Left kidney (tissue), 8 donors: ENCODE measurements around the gene EIF4EBP2. TPM values are rescaled to one million over a fixed set of nuclear protein-coding genes. Genes with fewer than 3 reads are reported as not detected.

Source experiments
- DNase-seq: peaks from one replicate; pipeline ENCODE4 v3.0.0-alpha.2; 2013
- long read RNA-seq, 8 donors: transcript quantifications; one replicate each; lab custom pipeline, GENCODE V29; 2026
- polyA plus RNA-seq: library from polyadenylated mRNA; unstranded; fragments of 120-200 nt; gene quantifications from one replicate; pipeline ENCODE4 v1.2.1, GENCODE V29; 2013; ENCODE audit not compliant: insufficient read length

Gene EIF4EBP2, protein sequence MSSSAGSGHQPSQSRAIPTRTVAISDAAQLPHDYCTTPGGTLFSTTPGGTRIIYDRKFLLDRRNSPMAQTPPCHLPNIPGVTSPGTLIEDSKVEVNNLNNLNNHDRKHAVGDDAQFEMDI
- polyA plus RNA-seq, result 101 TPM
- long read RNA-seq, donor 1, full-length matches to known transcripts, result 109 of 142 reads
- long read RNA-seq, donor 1, partial matches to known transcripts, result 33 of 142 reads
- long read RNA-seq, donor 1, other reads (novel, unspliced or antisense), result 0 of 142 reads
- long read RNA-seq, donor 2, full-length matches to known transcripts, result 81 of 86 reads
- long read RNA-seq, donor 2, partial matches to known transcripts, result 5 of 86 reads
- long read RNA-seq, donor 2, other reads (novel, unspliced or antisense), result 0 of 86 reads
- long read RNA-seq, donor 3, full-length matches to known transcripts, result 57 of 71 reads
- long read RNA-seq, donor 3, partial matches to known transcripts, result 14 of 71 reads
- long read RNA-seq, donor 3, other reads (novel, unspliced or antisense), result 0 of 71 reads
- long read RNA-seq, donor 4, full-length matches to known transcripts, result 2 of 2 reads
- long read RNA-seq, donor 4, partial matches to known transcripts, result 0 of 2 reads
- long read RNA-seq, donor 4, other reads (novel, unspliced or antisense), result 0 of 2 reads
- long read RNA-seq, donor 5, full-length matches to known transcripts, result 49 of 49 reads
- long read RNA-seq, donor 5, partial matches to known transcripts, result 0 of 49 reads
- long read RNA-seq, donor 5, other reads (novel, unspliced or antisense), result 0 of 49 reads
- long read RNA-seq, donor 6, full-length matches to known transcripts, result 84 of 183 reads
- long read RNA-seq, donor 6, partial matches to known transcripts, result 92 of 183 reads
- long read RNA-seq, donor 6, other reads (novel, unspliced or antisense), result 7 of 183 reads
- long read RNA-seq, donor 7, full-length matches to known transcripts, result 69 of 87 reads
- long read RNA-seq, donor 7, partial matches to known transcripts, result 18 of 87 reads
- long read RNA-seq, donor 7, other reads (novel, unspliced or antisense), result 0 of 87 reads
- long read RNA-seq, donor 8, full-length matches to known transcripts, result 22 of 22 reads
- long read RNA-seq, donor 8, partial matches to known transcripts, result 0 of 22 reads
- long read RNA-seq, donor 8, other reads (novel, unspliced or antisense), result 0 of 22 reads

DNA sequence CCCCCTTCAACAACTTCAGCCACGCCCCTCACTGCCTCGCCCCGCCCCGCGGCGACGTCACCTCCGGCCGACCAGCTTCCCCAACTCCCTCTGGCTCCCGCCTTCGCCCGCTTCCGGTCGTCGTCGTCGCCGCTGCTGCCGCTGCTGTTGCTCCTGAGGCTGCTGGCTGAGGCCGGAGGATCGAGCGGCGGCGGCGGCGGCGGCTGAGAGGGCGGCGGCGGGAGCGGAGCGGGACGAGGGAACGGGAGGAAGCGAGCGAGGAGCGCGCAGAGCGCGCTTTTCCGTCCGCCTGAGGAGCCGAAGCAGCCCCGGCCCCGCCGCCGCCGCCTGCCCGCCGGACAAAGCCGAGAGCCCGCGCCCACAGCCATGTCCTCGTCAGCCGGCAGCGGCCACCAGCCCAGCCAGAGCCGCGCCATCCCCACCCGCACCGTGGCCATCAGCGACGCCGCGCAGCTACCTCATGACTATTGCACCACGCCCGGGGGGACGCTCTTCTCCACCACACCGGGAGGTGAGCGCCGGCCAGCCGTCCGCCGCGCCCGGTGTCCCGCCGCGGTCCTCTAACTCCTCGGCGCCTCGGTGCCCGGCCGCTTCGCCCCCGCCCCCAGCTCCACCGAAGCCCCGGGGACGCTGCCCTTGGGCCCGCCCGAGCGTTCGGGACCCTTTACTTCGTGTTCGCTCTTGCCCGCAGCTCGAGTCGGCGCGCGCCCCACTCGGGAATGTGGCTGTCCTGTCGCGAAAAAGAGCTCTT, at the start of gene EIF4EBP2:
TSS of gene EIF4EBP2 (plus strand) at position 110 of the 751 bp plus-strand sequence. CDS start at position 367, 257 bp downstream.
- DNase-seq, result peak; percentile 96

DNA sequence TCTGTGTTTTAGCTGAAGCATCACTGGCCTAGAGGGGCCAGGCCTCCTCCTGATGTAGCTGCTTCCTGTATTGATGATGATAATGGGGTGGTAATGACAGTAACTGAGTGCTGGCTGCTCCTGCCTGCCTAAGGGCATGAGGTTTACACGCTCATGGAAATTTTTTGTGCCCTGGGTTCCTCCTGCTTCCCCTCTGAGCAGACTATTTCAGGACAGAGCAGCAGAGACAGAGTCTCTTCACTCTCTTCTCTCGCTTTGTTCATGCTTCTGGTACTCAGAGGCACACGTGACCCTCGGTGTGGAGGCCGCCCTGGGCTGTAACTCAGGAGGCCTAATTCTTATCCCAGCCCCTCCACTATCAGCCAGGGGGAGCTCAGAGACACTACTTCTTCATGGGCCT, 49.4 kb upstream of the EIF4EBP2 start:
- DNase-seq, result no peak

DNA sequence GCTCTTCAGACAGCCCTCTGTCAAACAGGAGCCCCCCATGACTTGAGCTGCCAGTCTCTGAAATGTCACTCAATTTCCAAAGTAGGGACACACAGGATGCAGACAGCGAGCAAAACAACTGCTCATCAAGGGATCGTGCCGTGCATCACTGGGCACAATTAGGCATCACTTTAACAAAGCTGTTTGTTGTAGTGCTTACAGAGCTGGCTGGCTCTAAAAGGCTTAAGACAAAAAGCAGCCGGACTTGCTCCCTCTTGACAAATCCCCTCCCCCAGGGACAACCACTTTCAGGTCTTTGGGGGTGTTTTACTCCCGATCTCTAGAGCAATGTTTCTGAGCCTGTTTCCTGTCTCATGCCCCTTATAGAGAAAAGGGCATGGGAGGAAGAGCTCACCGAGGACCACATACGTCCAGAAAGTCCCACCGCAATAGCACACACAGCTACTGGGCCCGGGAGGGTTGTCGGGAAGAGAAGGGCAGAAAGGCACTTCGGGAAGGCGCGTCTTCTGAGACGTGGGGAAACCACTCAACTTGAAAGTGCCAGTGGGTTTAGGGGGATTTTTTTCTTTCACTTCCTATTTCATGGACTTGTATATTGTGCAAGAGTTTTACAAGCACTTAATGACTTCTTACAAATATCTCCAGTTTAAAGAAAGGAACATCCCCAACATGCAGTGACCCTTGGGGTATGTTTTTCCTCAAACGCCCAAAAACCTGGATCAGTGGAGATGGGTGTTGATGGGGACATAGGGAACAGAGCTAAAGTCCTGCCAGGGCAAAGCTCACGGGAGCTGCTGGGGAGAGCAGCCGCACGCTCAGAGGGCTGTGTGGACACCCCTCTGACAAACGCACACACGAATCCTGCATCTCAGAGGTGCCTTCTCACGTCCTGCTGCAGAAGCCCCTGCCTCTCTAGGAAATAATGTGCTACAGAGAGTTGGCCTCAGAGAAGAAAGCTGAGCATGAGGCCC, 48.6 kb upstream of the EIF4EBP2 start:
- no peak for DNase-seq

DNA sequence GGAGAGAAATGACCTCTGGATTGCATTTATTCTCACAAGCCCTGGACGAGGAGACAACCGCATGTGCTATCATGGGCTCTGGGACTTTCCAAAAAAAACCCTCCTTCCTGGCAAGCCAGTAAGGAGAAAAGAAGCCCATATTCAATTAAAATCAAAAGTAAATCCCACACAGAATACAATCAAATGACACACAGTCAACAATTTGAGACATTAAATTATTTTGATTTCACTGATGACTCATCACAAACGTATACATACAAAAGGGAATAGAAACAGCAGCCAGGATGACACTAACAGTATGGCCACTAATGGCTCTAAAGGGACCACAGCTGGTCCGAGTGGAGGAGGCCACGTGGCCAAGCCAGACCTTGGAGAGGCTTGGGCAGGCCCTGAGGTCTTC, 46.4 kb upstream of the EIF4EBP2 start:
- no peak for DNase-seq

DNA sequence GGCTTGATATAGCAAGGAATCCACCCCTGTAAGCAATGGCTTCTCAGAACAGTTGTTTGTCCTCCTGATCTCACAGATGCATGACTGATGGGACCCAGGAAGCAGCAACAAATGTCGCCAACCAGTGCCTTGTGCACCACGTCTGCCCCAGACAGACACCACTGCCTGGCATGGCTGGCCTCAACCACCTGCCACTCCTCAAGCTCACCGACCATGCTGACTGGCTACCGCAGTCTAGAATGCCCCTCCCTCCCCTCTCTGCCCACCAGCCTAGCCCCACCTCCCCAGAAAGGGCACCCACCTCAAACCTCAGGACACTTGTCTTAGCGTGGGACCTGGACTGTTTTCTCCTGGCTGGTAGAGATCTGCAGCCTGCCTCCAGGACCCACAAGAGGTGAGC, 45.5 kb upstream of the EIF4EBP2 start:
- DNase-seq, result no peak

DNA sequence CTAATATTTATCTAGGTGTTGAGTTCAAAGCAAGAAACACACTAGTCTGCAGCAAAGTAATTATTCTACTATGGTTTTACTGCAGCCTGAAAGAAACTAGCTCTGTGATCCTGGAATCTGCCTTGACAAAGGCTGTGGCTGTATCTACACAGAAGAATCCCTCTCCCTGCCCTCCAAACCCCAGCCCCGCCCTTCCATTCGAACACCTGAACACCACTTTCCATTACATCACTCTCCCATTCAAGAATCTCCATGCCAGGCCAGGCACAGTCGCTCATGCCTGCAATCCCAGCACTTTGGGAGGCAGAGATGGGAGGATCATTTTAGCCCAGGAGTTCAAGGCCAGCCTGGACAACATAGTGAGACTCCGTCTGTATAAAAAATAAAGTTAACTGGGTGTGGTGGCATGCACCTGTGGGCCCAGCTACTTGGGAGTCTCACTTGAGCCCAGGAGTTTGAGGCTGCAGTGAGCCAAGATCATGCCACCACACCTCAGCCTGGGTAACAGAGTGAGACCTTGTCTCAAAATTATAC, 44.9 kb upstream of the EIF4EBP2 start:
- DNase-seq, result no peak

DNA sequence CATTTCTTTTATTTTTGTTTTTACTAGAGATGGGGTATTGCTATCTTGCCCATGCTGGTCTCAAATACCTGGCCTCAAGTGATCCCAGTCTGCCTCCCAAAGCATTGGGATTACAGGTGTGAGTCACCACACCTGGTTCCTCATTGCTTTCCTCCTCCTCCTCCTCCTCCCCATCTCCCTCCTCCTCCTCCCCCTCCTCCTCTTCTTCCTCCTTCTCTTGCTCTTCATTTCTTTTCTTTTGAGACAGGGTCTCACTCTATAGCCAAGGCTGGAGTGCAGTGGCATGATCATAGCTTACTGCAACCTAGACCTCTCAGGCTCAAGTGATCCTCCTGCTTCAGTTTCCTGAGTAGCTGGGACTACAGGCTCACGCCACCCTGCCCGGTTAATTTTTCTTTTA, 43.7 kb upstream of the EIF4EBP2 start:
- DNase-seq, result no peak

DNA sequence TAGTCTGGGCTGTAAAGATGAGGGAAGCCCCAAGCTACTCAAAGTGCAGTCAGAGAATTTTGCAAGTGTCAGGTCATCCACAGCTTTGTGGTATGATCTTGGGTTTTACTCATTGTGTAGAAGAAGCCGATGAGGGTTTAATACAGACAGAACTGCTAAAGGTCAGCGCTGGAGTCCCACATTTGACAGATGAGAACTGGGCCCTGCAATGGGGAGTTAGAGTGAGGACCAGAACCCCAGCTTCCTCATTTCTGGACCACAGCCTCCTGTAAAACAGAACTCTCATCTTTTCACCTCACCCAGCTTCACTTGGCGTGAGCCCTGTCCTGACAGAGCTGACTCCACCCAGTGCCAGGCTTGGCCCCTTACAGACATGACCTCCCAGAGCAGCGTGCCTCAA, 41.6 kb upstream of the EIF4EBP2 start:
- DNase-seq, result no peak

DNA sequence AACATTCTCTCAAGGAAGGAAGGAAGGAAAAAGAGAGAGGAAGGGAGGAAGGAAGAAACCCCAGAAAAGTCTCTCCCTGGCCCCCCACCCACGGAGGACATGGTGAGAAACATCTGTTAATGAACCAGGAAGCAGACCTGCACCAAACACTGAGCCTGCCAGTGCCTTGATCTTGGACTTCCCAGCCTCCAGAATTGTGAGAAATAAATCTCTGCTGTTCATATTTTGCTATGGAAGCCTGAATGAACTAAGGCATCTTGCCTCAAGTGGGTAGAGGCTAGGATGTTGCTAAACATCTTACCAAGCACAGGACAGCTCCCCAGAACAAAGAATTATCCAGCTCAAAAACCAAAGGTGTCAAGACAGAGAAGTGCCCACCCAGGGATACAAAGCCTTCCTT, 40.7 kb upstream of the EIF4EBP2 start:
- no peak for DNase-seq

DNA sequence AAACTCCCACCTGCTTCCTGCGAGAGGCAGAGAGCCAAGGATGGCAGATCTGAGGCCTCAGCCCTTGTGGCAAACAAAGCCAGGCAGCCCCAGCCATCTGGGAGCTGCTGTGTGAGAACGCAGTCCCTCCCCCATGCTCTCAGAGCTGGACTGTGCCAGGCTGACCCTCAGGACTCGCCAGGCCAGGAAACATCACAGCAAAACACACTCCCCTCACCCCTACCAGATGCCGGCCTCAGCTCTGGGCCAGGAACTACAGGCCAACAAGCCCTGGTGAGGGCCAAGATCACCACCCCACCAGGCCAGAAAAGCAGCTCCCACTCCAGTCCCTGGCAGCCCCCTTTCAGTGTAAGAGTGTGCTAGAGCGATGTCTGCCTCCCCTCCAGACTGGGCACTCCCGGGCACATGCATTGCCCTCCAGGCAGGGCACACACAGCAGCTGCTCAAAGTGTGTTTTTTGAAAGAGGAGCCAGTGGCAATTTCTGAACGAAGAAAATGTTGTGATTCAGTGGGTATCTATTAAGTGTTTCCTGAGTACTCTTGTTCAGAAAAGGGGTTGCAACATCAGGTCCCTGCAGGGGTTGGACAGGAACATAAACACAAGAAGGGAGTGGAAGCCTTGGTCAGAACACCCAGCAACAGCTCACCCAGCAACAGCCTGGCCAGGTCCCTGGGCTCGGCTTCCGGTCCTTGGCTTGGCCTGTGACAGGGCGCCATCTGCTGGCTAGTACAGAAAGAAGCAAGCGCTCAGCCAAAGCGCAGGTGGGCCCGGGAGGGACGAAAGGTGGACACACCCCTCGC, 39.8 kb upstream of the EIF4EBP2 start:
- peak; percentile 84 for DNase-seq

DNA sequence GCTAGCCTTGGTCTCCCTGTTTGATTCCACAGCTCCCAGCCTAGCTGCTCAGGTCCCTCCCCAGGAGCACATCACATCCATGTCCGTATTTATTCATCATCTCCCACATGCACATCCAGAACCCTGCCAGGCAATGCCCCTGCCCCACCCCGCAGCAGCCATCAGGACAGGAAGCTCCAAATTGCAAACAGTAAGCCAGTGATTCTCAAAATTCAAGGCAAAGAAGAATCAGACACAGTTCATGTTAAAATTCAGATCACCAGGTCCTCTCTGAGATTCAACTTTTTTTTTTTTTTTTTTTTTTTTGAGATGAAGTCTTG, 39.2 kb upstream of the EIF4EBP2 start:
- DNase-seq, result no peak

DNA sequence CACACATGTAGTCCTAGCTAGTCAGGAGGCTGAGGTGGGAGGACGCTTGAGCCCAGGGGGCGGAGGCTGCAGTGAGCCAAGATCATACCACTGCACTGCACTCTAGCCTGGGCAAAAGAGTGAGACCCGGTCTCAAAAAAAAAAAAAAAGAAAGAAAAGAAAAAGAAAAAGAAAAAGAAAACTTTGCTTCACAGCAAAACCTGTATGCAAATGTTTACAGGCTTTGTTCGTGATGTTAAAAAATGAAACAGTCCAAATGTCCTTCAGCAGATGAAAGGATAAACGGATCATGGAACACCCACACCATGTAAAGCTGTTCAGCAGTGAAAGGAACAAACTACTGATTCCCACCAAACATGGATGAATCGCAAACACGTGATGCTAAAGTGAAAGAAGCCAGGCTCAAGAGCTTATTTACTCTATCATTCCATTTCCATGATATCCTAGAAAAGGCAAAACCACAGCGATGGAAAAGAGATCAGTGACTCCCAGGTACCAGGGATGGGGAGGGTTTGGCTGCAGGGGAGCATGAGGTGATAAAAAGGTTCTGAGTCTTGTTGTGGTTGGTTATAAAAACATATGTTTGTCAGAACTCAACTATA, 36.6 kb upstream of the EIF4EBP2 start:
- no peak for DNase-seq

DNA sequence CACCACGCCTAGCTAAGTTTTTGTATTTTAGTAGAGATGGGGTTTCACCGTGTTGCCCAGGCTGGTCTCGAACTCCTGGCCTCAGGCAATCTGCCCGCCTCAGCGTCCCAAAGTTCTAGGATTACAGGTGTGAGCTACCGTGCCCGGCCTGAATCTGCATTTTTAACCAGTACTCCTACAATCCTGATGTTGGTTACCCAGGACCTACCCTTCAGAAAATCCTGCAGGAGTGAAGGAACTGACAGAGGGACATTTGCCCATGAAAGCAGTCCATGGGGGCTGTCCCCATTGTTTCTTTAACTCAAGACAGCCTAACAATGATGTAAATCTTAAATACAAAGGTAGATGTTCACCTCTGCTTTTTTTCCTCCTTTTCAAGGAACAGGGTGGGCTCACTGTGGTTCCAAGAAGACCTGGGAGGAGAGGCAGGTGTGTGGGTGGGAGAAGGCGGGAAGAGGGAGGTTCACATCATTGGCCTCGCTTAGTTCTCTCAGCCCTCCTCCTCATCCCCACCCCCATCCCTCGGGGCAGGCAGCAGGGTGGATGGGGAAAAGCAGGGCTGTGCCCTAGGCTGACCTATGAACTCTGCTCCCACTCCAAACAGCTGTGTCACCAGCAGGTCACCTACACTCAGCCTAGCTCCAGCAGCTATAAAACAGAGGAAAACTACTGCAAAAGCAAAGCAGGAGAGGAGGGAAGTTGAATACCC, 35.0 kb upstream of the EIF4EBP2 start:
- DNase-seq, result no peak

DNA sequence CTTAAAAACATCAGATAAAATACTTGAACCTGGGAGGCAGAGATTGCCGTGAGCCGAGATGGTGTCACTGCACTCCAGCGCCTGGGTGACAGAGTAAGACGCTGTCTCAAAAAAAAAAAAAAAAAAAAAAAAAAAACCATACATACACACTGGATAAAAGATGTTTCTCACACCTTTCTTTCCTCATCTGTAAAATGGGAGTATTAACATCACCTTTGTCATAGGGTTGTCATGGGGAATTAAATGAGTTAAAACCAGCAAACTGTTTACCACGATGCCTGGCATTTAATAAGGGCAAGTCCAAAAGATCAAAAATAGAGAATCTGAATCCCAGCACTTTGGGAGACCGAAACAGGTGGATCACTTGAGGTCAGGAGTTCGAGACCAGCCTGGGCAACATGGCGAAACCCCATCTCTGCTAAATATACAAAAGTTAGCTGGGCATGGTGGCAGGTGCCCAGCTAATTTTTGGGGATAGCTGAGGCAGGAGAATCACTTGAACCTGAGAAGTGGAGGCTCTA, 34.4 kb upstream of the EIF4EBP2 start:
- DNase-seq, result no peak

DNA sequence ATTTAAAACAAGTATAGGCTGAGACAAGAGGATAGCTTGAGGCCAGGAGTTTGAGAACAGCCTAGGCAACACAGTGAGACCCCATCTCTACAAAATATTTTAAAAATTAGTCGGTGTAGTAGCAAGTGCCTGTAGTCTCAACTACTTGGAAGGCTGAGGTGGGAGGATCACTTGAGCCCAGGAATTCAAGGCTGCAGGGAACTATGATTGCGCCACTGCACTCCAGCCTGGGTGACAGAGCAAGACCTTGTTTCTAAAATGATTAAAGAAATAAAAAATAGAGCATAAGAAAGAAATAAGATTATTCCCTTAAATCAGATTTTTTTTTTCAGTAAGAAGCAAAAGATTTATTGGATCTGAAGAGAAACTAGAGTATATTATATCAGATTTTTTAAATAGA, 33.2 kb upstream of the EIF4EBP2 start:
- no peak for DNase-seq

DNA sequence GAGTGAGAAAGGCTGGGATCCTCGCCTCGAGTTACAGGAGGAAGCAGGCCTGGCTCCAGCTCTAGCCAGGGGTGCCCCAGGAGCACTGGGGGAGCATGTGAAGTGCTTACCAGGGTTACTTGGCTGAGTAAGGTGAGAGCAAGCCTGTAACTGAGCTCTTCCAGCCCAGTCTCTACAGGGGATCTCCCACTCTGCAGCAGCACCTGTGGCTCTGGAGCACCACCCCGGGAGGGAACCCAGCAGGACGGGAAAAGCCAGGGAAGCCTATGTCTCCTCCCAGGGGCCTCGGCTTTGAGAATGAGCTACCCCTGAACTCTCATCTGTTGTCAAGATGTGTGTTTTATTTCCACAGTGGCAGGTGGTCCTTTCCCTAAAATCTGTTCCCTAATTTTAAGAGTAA, 32.1 kb upstream of the EIF4EBP2 start:
- DNase-seq, result no peak

DNA sequence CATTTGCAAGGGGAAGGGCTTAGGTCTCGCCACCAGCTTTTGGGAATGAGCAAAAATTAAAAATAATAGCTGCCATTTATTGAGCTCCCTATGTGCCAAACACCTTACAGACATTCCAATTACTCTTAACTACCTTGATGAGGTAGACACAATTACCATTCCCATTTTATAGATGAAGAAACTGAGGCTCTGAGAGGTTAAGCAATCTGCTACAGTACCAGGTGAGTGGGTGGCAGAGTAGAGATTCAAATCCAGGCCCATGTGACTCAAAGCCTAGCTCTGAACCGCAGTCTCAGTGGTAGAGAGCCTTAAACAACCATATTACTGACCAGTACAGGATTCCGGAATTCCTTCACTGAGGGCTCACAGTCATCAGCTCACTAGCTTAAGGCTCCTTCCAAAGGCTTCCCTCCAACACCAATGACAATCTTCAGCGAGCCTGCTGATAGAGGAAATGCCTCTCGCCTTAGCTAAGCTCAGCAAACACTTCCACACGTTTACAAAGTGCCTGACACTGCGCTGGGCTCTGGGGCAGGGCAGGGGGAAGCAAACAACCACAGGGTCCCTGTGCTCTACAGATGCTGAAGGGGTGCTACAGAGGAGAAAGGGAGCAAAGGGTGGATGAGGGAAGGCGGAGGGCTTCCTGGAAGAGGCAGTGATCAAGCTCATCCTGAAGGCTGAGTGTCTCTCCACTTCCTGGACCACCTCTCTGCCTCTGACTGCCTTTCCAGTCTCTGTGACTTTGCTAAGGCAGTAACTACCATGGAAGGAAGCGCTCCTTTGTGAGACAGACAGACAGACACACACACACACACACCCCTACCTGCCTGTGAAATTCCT, 28.9 kb upstream of the EIF4EBP2 start:
- no peak for DNase-seq
